KMS-11 (cell line): ENCODE results near the gene TLR7.

ENCODE experiments used
- H2AFZ ChIP-seq: fragments of 200-600 bp; sonication (generic); 2 replicates; pipeline ENCODE4 v1.6.1; 2016; ENCODE audit warnings: antibody characterized with exemption, mixed run types, low read depth
- H3K27ac ChIP-seq: fragments of 200-600 bp; sonication (generic); 2 replicates; pipeline ENCODE4 v1.6.1; 2016; ENCODE audit warnings: mild to moderate bottlenecking, mixed run types
- H3K27me3 ChIP-seq: fragments of 200-600 bp; sonication (generic); 2 replicates; pipeline ENCODE4 v1.6.1; 2017; ENCODE audit warnings: mild to moderate bottlenecking, low read depth, mixed run types, moderate library complexity; ENCODE audit not compliant: insufficient read depth
- H3K36me3 ChIP-seq: fragments of 200-600 bp; sonication (generic); 2 replicates; pipeline ENCODE4 v1.6.1; 2017; ENCODE audit warnings: mild to moderate bottlenecking, mixed run types; ENCODE audit not compliant: insufficient read depth
- H3K4me1 ChIP-seq: fragments of 200-600 bp; sonication (generic); 2 replicates; pipeline ENCODE4 v1.6.1; 2016; ENCODE audit warnings: mild to moderate bottlenecking, low read depth, mixed run types; ENCODE audit not compliant: poor library complexity, severe bottlenecking
- H3K4me2 ChIP-seq: fragments of 200-600 bp; sonication (generic); 2 replicates; pipeline ENCODE4 v1.7.0; 2016; ENCODE audit warnings: mild to moderate bottlenecking, mixed run types
- H3K4me3 ChIP-seq: fragments of 200-600 bp; sonication (generic); IDR thresholded peaks from 2 replicates; pipeline ENCODE4 v1.6.1; 2017; ENCODE audit warnings: low read depth, low read length, mixed read lengths; ENCODE audit not compliant: insufficient read depth
- H3K79me2 ChIP-seq: fragments of 200-600 bp; sonication (generic); 2 replicates; pipeline ENCODE4 v1.6.1; 2016; ENCODE audit warnings: low read depth, mixed run types; ENCODE audit not compliant: insufficient read depth
- H3K9ac ChIP-seq: fragments of 200-600 bp; sonication (generic); 2 replicates; pipeline ENCODE4 v1.6.1; 2016; ENCODE audit warnings: mild to moderate bottlenecking, mixed run types
- H4K20me1 ChIP-seq: fragments of 200-600 bp; sonication (generic); 2 replicates; pipeline ENCODE4 v1.6.1; 2016; ENCODE audit warnings: mild to moderate bottlenecking, mixed run types; ENCODE audit not compliant: insufficient read depth
- TF ChIP-seq, protein P1 (sequence below): fragments of 200-600 bp; sonication (generic); conservative IDR thresholded peaks from 2 replicates; pipeline ENCODE4 v1.6.1; 2017; ENCODE audit warnings: low read depth, mild to moderate bottlenecking, antibody characterized with exemption, low read length, moderate library complexity, mixed read lengths

The TLR7 gene

DNA sequence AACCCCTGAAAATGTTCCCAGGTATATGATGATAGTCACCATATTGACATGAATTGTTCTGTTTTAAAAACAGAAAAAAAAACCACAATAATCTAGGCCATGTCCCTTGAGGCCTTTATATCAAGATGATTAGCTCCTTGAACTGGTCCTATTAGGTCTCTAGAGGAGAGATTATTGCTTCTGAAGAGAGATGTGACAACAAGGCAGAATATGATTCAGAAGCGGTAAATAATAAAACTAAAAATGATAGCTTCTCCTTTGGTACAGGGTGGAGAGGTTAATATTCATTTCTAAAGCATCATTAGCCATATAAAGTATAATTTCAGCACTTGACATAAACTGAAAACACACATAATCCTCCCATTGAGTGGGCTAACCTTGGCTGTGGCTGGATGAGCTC is 65.4 kb downstream of the TLR7 start:
- Histone ChIP-seq H3K4me1 (no peaks in the 10 kb centered on the region), H3K9ac (no peak overlapping the region), H3K4me3 (no peak overlapping the region), H3K36me3 (no peaks in the 10 kb centered on the region), H3K27me3 (no peaks in the 10 kb centered on the region), H3K4me2 (no peak overlapping the region), H3K79me2 (no peaks in the 10 kb centered on the region), H2AFZ (no peak overlapping the region), H4K20me1 (no peaks in the 10 kb centered on the region), H3K27ac (no peak overlapping the region)
- TF ChIP-seq, protein P1, sequence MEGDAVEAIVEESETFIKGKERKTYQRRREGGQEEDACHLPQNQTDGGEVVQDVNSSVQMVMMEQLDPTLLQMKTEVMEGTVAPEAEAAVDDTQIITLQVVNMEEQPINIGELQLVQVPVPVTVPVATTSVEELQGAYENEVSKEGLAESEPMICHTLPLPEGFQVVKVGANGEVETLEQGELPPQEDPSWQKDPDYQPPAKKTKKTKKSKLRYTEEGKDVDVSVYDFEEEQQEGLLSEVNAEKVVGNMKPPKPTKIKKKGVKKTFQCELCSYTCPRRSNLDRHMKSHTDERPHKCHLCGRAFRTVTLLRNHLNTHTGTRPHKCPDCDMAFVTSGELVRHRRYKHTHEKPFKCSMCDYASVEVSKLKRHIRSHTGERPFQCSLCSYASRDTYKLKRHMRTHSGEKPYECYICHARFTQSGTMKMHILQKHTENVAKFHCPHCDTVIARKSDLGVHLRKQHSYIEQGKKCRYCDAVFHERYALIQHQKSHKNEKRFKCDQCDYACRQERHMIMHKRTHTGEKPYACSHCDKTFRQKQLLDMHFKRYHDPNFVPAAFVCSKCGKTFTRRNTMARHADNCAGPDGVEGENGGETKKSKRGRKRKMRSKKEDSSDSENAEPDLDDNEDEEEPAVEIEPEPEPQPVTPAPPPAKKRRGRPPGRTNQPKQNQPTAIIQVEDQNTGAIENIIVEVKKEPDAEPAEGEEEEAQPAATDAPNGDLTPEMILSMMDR, result no peak

DNA sequence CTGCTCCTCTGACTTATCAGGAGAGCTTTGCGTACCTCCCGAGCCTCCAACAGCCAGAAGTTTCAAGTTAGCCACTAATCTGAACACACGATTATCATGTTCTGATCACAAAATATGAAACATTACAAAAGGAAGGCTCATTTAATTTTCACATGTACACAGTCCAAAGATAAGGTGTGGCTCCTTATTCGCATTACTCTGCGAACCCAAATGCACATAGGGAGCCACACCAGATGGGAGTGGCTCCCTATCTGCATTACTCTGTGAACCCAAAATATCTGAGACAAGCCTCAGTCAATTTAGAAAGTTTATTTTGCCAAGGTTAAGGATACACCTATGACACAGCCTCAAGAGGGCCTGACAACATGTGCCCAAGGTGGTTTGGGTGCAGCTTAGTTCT is 68.0 kb downstream of the TLR7 start:
- Histone ChIP-seq H4K20me1 (no peaks in the 10 kb centered on the region), H2AFZ (no peak overlapping the region), H3K79me2 (no peaks in the 10 kb centered on the region), H3K4me3 (no peak overlapping the region), H3K27me3 (no peaks in the 10 kb centered on the region), H3K27ac (no peak overlapping the region), H3K4me1 (no peaks in the 10 kb centered on the region), H3K36me3 (no peaks in the 10 kb centered on the region), H3K9ac (no peak overlapping the region), H3K4me2 (no peak overlapping the region)
- TF ChIP-seq, protein P1, result no peak

- TF ChIP-seq, protein P1, result no peak
- no peak overlapping the region for H2AFZ ChIP-seq
- H3K4me3 ChIP-seq, result no peak overlapping the region
- no peaks in the 10 kb centered on the region for H3K4me1 ChIP-seq
- no peak overlapping the region for H3K4me2 ChIP-seq
- no peaks in the 10 kb centered on the region for H3K27me3 ChIP-seq
- H3K36me3 ChIP-seq, result no peaks in the 10 kb centered on the region
- no peaks in the 10 kb centered on the region for H4K20me1 ChIP-seq
- H3K27ac ChIP-seq, result no peak overlapping the region
- H3K79me2 ChIP-seq, result no peaks in the 10 kb centered on the region
- no peak overlapping the region for H3K9ac ChIP-seq
These were observed 70.1 kb downstream of the TLR7 start for GRCh38 chrX:12936947-12937346.
